ENCODE results near the gene LYRM1.

Gene LYRM1

GRCh38 chr16:20889625-20890275, 10.8 kb upstream of the LYRM1 start:
- Histone ChIP-seq H3K27ac (ENCODE audit: low read length) (no peak overlapping the region), H3K4me3 (ENCODE audit: low read depth in 1 of 2, low read length in 2 of 2) (no peak overlapping the region), H3K9me3 (ENCODE audit: control insufficient read depth in 1 of 2, low read length in 2 of 2) (no peaks in the 10 kb centered on the region), H3K36me3 (ENCODE audit: control insufficient read depth in 1 of 2, insufficient read depth in 2 of 2, low read length in 2 of 2) (peaks cover 4 to 13% of the 10 kb centered on the region in 2 donors), H3K27me3 (ENCODE audit: low read depth, low read length) (no peaks in the 10 kb centered on the region), H3K4me1 (ENCODE audit: control insufficient read depth in 1 of 2, insufficient read depth in 2 of 2, low read length in 2 of 2) (no peaks in the 10 kb centered on the region)

GRCh38 chr16:20894388-20894787, 6.2 kb upstream of the LYRM1 start:
- Histone ChIP-seq H3K36me3 (ENCODE audit: control insufficient read depth in 1 of 2, insufficient read depth in 2 of 2, low read length in 2 of 2) (peaks cover 4 to 19% of the 10 kb centered on the region in 2 donors), H3K9me3 (ENCODE audit: control insufficient read depth in 1 of 2, low read length in 2 of 2) (no peaks in the 10 kb centered on the region), H3K4me3 (ENCODE audit: low read depth in 1 of 2, low read length in 2 of 2) (no peak overlapping the region), H3K27me3 (ENCODE audit: low read depth, low read length) (no peaks in the 10 kb centered on the region), H3K27ac (ENCODE audit: low read length) (no peak overlapping the region), H3K4me1 (ENCODE audit: control insufficient read depth in 1 of 2, insufficient read depth in 2 of 2, low read length in 2 of 2) (peaks cover 11 to 12% of the 10 kb centered on the region in 2 donors)

DNA sequence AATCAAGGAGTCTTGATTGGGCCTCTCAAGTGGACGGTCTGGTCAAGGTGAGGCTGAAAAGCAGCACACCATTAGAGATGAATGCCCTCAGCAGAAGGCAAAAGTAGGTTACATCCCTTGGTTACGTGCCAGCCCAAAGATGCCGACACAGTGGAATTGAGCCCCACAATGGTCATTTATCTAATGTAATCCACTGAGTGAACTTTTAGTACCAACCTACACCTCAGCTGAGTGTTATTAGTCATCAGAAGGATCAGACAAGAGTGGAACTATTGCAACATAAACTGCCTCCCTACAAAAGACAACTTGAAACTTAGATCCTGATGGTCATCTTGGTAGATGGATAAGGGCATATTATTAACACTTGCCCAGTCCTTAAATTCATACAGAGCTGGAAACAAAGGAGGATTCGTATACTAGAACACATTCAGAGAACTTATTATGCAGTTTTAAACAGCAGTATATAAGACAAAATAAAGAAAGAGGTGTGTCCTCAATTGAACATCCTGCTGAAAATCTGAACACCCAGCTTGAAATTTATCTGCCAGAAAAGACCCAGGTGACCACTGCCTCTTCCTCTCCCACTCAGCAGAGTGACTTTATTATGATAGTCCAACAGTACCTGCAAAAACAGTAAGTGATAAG, 3.2 kb upstream of the LYRM1 start:
- H3K27ac ChIP-seq (ENCODE audit: low read length), result no peak overlapping the region
- no peaks in the 10 kb centered on the region for H3K27me3 ChIP-seq (ENCODE audit: low read depth, low read length)
- H3K36me3 ChIP-seq (ENCODE audit: control insufficient read depth in 1 of 2, insufficient read depth in 2 of 2, low read length in 2 of 2), result peaks cover 8 to 16% of the 10 kb centered on the region in 2 donors
- peaks cover 11 to 18% of the 10 kb centered on the region in 2 donors for H3K4me1 ChIP-seq (ENCODE audit: control insufficient read depth in 1 of 2, insufficient read depth in 2 of 2, low read length in 2 of 2)
- H3K4me3 ChIP-seq (ENCODE audit: low read depth in 1 of 2, low read length in 2 of 2), result no peak overlapping the region
- H3K9me3 ChIP-seq (ENCODE audit: control insufficient read depth in 1 of 2, low read length in 2 of 2), result no peaks in the 10 kb centered on the region

- H3K4me3 ChIP-seq (ENCODE audit: low read depth in 1 of 2, low read length in 2 of 2), result peak overlapping the region in 1 of 2 donors; percentile 88
- H3K27ac ChIP-seq (ENCODE audit: low read length), result peak overlapping the region; percentile 91
- H3K4me1 ChIP-seq (ENCODE audit: control insufficient read depth in 1 of 2, insufficient read depth in 2 of 2, low read length in 2 of 2), result peaks cover 11 to 23% of the 10 kb centered on the region in 2 donors
Measured at GRCh38 chr16:20897922-20898321, 2.6 kb upstream of the LYRM1 start.

DNA sequence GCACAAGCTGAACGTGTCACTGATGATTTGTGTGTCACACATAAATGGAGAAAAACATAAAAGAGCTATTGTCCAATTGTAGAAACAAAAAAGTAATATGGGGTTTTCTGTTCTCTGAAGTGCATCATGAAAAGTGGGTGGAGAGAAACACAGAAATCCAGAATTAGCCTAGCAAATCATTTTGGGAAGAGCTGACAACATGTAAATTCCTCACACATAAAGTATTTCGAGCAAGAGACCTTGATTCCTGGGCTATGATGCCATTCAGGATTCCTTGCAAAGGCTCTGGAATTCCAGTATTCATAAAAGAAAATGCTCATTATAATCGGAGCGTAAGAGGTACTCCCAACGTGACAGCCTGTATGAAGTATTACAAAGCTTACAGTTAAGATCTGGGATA, 1.5 kb upstream of the LYRM1 start:
- Histone ChIP-seq H3K9me3 (ENCODE audit: control insufficient read depth in 1 of 2, low read length in 2 of 2) (no peaks in the 10 kb centered on the region), H3K27ac (ENCODE audit: low read length) (peak overlapping the region; percentile 91), H3K27me3 (ENCODE audit: low read depth, low read length) (no peaks in the 10 kb centered on the region), H3K4me3 (ENCODE audit: low read depth in 1 of 2, low read length in 2 of 2) (peak overlapping the region; percentile 80 to 88), H3K4me1 (ENCODE audit: control insufficient read depth in 1 of 2, insufficient read depth in 2 of 2, low read length in 2 of 2) (peaks cover 19 to 31% of the 10 kb centered on the region in 2 donors), H3K36me3 (ENCODE audit: control insufficient read depth in 1 of 2, insufficient read depth in 2 of 2, low read length in 2 of 2) (peaks cover 4 to 11% of the 10 kb centered on the region in 2 donors)

More at GRCh38 chr16:20897922-20898321, 2.6 kb upstream of the LYRM1 start:
- Histone ChIP-seq H3K27me3 (ENCODE audit: low read depth, low read length) (no peaks in the 10 kb centered on the region), H3K9me3 (ENCODE audit: control insufficient read depth in 1 of 2, low read length in 2 of 2) (no peaks in the 10 kb centered on the region), H3K36me3 (ENCODE audit: control insufficient read depth in 1 of 2, insufficient read depth in 2 of 2, low read length in 2 of 2) (peaks cover 8 to 11% of the 10 kb centered on the region in 2 donors)

- Histone ChIP-seq H3K4me1 (ENCODE audit: control insufficient read depth in 1 of 2, insufficient read depth in 2 of 2, low read length in 2 of 2) (peaks cover 25 to 33% of the 10 kb centered on the region in 2 donors), H3K27me3 (ENCODE audit: low read depth, low read length) (no peaks in the 10 kb centered on the region), H3K9me3 (ENCODE audit: control insufficient read depth in 1 of 2, low read length in 2 of 2) (no peaks in the 10 kb centered on the region), H3K27ac (ENCODE audit: low read length) (peak overlapping the region; percentile 91), H3K36me3 (ENCODE audit: control insufficient read depth in 1 of 2, insufficient read depth in 2 of 2, low read length in 2 of 2) (peaks cover 4 to 7% of the 10 kb centered on the region in 2 donors), H3K4me3 (ENCODE audit: low read depth in 1 of 2, low read length in 2 of 2) (peak overlapping the region; percentile 80 to 88)
Measured at GRCh38 chr16:20899477-20900298, 883 bp upstream of the LYRM1 start.

DNA sequence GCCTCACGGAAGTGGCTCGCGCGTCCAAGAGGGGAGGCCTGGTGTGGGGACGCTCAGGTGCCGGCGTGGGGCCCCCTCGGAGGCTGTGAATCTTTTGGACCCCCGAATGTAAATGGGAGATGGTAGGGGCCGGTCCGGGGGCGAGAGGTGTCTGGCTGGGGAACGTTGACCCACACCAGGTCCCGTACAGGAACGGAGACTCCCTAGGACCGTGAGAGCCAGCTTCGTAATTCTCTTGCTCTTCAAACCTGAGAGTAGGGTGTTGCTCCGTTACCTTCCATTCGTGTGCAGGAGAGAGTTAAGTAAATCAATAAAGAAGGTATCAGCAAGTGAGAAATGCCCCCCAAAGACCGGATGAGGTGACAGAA, 481 bp downstream of the LYRM1 start:
- no peaks in the 10 kb centered on the region for H3K27me3 ChIP-seq (ENCODE audit: low read depth, low read length)
- H3K27ac ChIP-seq (ENCODE audit: low read length), result peak overlapping the region; percentile 99
- peaks cover 0 to 7% of the 10 kb centered on the region in 2 donors for H3K36me3 ChIP-seq (ENCODE audit: control insufficient read depth in 1 of 2, insufficient read depth in 2 of 2, low read length in 2 of 2)
- no peaks in the 10 kb centered on the region for H3K9me3 ChIP-seq (ENCODE audit: control insufficient read depth in 1 of 2, low read length in 2 of 2)
- H3K4me1 ChIP-seq (ENCODE audit: control insufficient read depth in 1 of 2, insufficient read depth in 2 of 2, low read length in 2 of 2), result peaks cover 37 to 45% of the 10 kb centered on the region in 2 donors
- peak overlapping the region; percentile 80 to 88 for H3K4me3 ChIP-seq (ENCODE audit: low read depth in 1 of 2, low read length in 2 of 2)

- peaks cover 38 to 50% of the 10 kb centered on the region in 2 donors for H3K4me1 ChIP-seq (ENCODE audit: control insufficient read depth in 1 of 2, insufficient read depth in 2 of 2, low read length in 2 of 2)
- H3K27me3 ChIP-seq (ENCODE audit: low read depth, low read length), result no peaks in the 10 kb centered on the region
- H3K27ac ChIP-seq (ENCODE audit: low read length), result peak overlapping the region; percentile 99
- peaks cover 0 to 9% of the 10 kb centered on the region in 2 donors for H3K36me3 ChIP-seq (ENCODE audit: control insufficient read depth in 1 of 2, insufficient read depth in 2 of 2, low read length in 2 of 2)
- no peaks in the 10 kb centered on the region for H3K9me3 ChIP-seq (ENCODE audit: control insufficient read depth in 1 of 2, low read length in 2 of 2)
- H3K4me3 ChIP-seq (ENCODE audit: low read depth in 1 of 2, low read length in 2 of 2), result peak overlapping the region; percentile 80 to 88
Measured at GRCh38 chr16:20901436-20902112, 1.0 kb downstream of the LYRM1 start.

DNA sequence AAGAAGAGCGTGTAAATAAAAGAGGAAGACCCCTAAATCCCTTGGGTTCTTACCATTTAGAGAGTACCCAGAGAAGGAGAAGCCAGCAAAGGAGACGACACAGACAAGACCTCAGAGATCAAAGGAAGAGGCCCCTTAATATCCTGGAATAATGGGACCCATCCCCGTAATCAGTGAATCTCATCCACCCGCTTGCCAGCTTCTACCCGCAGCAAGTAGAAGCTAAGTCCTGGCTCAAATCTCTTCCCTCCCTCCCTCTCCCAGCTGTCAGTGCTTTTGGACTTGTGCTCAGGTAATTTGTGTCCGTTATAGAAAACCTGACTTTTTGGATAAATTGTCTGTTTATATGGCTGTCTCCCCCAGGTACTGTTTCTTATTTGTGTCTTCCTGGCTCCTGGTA, 1.9 kb downstream of the LYRM1 start:
- Histone ChIP-seq H3K4me1 (ENCODE audit: control insufficient read depth in 1 of 2, insufficient read depth in 2 of 2, low read length in 2 of 2) (peaks cover 38 to 58% of the 10 kb centered on the region in 2 donors), H3K27ac (ENCODE audit: low read length) (no peak overlapping the region), H3K4me3 (ENCODE audit: low read depth in 1 of 2, low read length in 2 of 2) (peak overlapping the region in 1 of 2 donors; percentile 88), H3K27me3 (ENCODE audit: low read depth, low read length) (no peaks in the 10 kb centered on the region), H3K9me3 (ENCODE audit: control insufficient read depth in 1 of 2, low read length in 2 of 2) (no peaks in the 10 kb centered on the region), H3K36me3 (ENCODE audit: control insufficient read depth in 1 of 2, insufficient read depth in 2 of 2, low read length in 2 of 2) (peaks cover 0 to 9% of the 10 kb centered on the region in 2 donors)

- H3K27me3 ChIP-seq (ENCODE audit: low read depth, low read length), result no peaks in the 10 kb centered on the region
- peak overlapping the region; percentile 83 for H3K27ac ChIP-seq (ENCODE audit: low read length)
- no peaks in the 10 kb centered on the region for H3K9me3 ChIP-seq (ENCODE audit: control insufficient read depth in 1 of 2, low read length in 2 of 2)
- peaks cover 0 to 9% of the 10 kb centered on the region in 2 donors for H3K36me3 ChIP-seq (ENCODE audit: control insufficient read depth in 1 of 2, insufficient read depth in 2 of 2, low read length in 2 of 2)
- peaks cover 37 to 57% of the 10 kb centered on the region in 2 donors for H3K4me1 ChIP-seq (ENCODE audit: control insufficient read depth in 1 of 2, insufficient read depth in 2 of 2, low read length in 2 of 2)
- no peak overlapping the region for H3K4me3 ChIP-seq (ENCODE audit: low read depth in 1 of 2, low read length in 2 of 2)
Measured at GRCh38 chr16:20903116-20903898, 2.7 kb downstream of the LYRM1 start.
